Hepatocyte (in vitro differentiated cells): ENCODE results near the gene NLRP10.

ENCODE experiments used
- EZH2 ChIP-seq: fragments of 200-600 bp; sonication (generic); IDR thresholded peaks from 2 replicates; pipeline ENCODE4 v1.6.1; 2016; ENCODE audit warnings: antibody characterized with exemption, mild to moderate bottlenecking, borderline replicate concordance
- EZH2phosphoT487 ChIP-seq: fragments of 200-600 bp; sonication (generic); IDR thresholded peaks from one replicate; pipeline ENCODE4 v1.6.1; 2018; ENCODE audit warnings: antibody characterized with exemption, mild to moderate bottlenecking, low read depth, moderate library complexity; ENCODE audit not compliant: unreplicated experiment, severe bottlenecking
- TF ChIP-seq, protein P1 (sequence below): fragments of 200-600 bp; sonication (generic); IDR thresholded peaks from 2 replicates; pipeline ENCODE4 v1.5.1; 2016; ENCODE audit warnings: antibody characterized with exemption, mild to moderate bottlenecking; ENCODE audit not compliant: poor library complexity

DNA sequence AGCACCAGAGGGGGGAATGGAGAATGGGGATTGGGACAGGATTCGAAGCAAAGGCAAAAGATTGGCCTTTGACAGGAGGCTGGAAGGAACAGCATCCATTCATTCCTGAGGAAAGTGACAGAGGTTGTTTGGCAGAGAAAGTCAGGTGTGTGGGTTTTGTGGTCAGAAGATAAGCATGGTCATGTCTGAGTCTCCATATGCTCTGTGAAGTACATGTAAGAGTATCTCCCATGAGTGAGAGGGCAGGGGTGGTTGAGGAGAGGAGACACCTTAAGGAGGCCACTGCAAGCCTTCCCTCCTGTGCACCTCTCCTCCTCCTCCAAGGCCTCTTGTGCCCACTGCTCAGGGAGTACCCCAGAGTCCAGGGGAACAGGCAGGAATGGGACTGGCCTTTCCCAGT is 1.9 kb upstream of the NLRP10 start:
- TF ChIP-seq, protein P1, sequence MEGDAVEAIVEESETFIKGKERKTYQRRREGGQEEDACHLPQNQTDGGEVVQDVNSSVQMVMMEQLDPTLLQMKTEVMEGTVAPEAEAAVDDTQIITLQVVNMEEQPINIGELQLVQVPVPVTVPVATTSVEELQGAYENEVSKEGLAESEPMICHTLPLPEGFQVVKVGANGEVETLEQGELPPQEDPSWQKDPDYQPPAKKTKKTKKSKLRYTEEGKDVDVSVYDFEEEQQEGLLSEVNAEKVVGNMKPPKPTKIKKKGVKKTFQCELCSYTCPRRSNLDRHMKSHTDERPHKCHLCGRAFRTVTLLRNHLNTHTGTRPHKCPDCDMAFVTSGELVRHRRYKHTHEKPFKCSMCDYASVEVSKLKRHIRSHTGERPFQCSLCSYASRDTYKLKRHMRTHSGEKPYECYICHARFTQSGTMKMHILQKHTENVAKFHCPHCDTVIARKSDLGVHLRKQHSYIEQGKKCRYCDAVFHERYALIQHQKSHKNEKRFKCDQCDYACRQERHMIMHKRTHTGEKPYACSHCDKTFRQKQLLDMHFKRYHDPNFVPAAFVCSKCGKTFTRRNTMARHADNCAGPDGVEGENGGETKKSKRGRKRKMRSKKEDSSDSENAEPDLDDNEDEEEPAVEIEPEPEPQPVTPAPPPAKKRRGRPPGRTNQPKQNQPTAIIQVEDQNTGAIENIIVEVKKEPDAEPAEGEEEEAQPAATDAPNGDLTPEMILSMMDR: no peak
- TF ChIP-seq EZH2 (no peak), EZH2phosphoT487 (no peak)
